GM21576 (cell line): ENCODE data around the gene CBX8.
"Not testable (repeated sequence)": the region's sequence is repeated elsewhere in the genome, so short reads cannot be mapped to it uniquely, and the experiment has no call there.

ENCODE experiments used
- ATAC-seq: cut with Tn5 transposase; IDR thresholded peaks from one replicate; pipeline ENCODE4 v1.9.1; 2021; ENCODE audit warnings: mild to moderate bottlenecking, moderate library complexity; ENCODE audit not compliant: unreplicated experiment

CBX8 gene

GRCh38 chr17:79757140-79757745, 39.6 kb downstream of the CBX8 start:
- ATAC-seq = no peak

- ATAC-seq = no peak
Observed at GRCh38 chr17:79755591-79755990, 41.3 kb downstream of the CBX8 start.

- not testable (repeated sequence) for ATAC-seq
Observed at GRCh38 chr17:79754903-79755302, 42.0 kb downstream of the CBX8 start.

GRCh38 chr17:79754370-79754769, 42.5 kb downstream of the CBX8 start:
- no peak for ATAC-seq

DNA sequence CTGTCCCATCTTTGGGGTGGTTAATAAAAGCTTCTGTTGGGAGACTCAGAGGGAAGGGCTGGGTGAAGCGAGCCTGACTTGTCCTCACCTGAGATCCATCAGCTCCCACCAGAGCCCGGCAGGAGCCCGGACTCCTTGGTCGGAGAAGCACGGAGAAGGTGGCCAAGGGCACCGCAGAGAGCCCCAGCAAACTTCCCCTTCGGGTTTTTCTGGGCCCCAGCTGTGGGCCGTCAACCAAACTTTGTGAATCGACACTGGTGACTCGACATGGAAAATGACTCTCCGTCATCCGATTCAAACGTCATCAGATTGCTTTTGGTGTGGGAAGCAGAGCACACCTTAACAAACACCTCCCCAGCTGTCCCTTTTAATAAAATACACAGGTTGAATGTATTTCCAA, 44.7 kb downstream of the CBX8 start:
- no peak for ATAC-seq

DNA sequence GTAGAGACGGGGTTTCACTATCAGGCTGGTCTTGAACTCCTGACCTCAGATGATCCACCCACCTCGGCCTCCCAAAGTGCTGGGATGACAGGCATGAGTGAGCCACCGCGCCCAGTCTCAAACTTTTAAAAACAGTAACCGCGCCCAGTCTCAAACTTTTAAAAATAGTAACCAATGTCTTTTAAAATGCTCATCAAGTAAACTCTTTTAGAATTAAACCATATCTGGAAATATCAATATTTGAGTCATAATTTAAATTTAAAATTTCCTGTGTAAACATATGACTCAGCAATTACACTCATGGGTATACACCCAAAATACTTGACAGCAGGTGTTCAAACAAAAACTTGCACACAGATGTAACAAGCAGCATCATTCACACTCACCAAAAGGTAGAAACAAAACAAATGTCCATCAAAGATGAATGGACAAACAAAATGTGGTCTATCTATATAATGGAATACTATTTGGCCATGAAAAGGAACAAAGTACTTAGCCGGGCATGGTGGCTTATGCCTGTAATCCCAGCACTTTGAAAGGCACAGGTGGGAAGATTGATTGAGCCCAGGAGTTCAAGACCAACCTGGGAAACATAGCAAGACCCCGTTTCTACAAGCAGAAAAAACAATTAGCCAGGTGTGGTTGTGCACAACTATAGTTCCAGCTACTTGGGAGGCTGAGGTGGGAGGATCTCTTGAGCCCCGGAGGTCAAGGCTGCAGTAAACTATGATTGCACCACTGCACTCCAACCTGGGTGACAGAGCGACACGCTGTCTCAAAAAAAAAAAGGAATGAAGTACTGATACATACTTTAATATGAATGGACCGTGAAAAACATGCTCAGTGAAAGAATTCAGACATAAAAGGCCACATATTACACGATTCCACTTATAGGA, 46.0 kb downstream of the CBX8 start:
- no peak for ATAC-seq

DNA sequence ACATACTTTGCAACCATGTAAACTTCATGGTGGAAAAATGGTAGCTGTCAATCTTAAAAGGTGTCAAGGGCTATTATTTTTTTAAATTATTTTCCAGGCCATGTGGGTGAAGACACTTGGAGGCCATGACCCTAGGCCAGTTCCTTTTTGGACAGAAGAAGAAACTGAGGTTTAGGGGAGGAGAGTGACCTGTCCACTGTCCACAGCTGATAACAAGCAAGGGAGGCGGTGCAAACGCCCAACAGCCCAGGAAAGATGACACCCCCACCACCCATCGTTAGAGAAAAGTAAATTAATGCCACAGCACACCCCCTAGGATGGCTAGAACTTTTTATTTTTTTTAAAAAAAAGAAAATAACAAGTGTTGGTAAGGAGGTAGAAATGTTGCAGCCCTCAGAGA, 46.9 kb downstream of the CBX8 start:
- ATAC-seq = no peak

DNA sequence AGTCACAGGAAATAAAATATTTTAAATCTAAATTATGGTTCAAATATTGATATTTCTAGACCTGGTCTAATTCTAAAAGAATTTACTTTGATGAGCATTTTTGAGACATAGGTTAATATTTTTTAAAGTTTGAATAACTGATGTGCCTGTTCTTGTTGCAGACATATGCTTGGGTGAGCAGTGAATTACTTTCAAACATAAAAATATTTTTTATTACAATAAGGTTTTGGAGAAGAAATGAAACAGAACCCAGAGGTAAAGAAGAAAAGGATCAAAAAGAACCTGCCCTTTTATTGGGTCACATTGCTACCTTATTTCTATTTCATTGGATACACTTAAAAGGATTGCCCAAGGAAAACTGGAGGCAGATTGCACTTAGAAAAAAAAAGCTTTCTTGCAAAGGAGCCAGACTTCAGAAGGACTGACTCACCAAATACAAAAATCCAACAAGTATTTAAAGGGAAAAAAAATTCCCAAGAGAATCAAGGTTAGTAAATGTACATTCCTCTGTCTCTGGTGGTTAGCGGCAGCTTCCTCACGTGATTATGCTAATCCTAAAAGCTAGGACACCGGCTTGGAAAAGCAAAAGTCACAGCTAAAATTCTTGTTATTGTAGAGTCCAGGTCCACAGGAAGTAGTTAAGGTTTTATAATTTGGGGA, 47.6 kb downstream of the CBX8 start:
- ATAC-seq = no peak

DNA sequence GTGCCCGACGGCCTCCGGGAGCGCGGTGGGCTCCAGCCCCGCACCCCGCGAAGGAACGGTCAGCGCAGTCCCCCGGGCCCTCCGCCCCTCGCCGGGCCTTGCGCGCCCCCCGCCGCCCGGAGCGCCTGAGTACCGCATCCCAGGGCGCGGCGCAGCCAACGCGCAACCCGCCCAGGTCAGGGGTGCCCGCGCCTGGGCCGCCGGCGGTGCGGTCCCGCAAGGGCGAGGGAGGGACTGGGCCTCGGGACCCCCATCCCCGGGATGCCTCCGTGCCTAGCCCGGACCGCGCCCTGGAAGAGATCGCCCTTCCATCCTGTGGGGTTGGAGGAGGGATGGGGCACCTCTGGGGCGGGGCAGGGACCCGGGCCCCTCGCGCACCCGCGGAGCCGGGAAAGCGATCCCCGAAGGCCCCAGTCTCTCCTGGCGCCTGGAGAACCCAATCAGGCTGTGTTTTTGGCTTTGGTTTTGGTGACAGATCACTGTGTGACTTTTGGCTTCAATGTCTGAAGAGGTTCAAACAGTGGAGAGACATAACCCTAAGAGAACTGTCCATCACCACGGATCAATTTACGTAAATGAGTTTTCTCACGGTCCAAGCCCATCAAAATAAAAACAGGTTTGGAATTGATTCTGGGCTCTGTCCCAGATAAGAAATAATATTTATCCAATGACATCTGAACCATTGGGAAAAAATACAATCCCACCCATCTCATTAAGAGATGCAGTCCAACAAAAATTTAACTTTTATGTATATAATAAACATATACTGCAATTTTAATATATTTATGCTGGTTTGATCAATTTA, 48.4 kb downstream of the CBX8 start:
- no peak for ATAC-seq

DNA sequence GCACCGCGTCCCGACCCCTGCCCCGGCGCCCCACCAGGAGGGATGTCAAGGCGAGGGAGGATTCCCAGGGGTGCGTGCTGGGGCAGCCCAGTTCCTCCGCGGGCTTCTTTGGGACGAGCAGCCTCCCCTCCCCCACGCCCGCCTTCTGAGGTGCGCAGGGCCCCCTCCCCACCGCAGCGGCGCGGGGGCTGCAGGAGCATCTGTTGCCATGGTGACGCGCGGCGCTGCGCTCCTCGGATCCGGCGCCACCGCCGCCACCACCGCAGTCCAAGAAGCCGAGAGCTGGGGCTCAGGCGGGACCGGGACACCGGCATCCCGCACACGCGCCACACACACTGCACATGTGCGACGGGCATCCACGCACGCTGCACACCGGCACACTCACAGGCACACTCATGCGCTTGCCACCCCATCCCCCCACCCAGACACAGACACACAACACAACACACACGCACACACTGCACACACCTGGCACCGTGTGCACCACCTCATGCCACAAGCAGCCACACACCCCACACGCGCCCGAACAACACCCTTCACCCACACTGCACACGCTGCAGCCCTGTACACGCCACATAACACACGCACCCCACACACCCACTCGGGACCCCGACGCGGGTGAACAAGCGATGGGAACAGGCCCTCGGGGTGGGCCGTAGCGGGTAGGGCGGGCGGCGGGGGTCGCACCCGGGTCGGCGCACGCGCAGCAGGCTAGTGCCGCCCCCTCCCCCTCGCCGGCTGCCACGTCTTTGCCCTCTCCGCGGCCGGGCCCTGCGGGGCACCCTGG, 49.2 kb downstream of the CBX8 start:
- ATAC-seq = no peak

DNA sequence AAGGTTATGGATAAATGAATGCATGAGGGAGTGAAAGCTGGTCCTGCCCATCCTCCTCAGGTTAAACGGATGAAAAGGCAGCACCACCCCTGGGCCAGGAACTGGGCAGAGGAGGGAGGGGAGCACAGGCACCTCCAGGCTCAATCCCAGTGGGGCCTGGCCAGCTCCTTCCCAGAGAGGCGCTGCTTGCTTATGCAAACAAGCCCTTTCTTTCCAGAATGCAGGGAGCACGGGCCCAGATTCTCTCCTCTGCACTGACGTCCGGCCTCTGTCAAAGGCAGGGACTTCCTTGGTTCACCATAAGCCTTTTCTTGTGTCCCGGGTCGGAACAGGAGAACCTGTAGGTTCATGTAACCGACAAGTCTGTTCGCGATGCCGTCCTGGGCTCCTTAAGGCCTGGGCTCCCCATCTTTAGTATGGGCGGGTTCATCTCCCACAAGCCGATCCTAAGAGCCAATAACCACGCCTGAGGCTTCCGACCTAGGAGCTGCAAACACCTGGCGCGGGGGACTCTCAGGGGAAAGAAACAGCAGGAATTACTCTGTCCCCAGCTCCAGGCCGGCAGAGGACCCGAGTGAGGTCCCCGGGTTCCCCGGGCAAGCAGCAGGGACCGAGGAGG, 49.9 kb downstream of the CBX8 start:
- ATAC-seq = no peak

GRCh38 chr17:79745641-79746105, 51.2 kb downstream of the CBX8 start:
- ATAC-seq = no peak

DNA sequence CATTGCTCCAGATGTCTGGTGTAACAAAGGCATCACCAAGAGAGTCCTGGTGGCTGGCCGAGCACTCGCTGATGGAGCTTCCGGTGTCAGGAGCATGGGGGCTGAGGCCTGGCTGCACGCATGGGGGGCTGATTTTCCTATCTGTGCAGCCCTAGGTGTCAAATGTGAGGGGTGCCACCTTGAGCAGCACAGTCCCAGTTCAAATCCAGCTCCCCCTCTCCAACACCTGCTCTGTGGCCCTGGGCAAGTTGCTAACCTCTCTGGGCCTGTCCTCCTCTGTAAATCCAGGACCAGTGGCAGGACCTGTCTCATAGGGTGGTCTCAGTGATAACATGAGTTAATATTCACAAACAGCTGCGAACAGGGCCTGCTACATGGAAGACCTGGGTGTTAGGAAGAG, 53.3 kb downstream of the CBX8 start:
- ATAC-seq = no peak

- no peak for ATAC-seq
Observed at GRCh38 chr17:79742951-79743476, 53.9 kb downstream of the CBX8 start.

DNA sequence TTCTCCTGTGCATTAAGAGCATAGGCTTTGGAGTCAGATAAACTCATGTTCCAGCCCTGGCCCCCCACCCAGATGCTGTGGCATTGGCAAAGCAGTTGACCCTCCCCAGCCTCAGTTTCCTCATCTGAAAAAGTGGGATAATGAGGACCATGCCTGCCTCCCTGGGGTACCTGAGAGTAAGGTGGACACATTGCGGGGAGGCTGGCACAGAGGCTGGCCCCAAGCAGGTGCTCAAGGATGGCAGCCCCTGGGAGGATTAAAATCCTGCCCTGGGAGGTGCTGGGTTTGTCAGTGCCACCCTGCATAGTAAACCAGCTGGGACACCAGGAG, 54.3 kb downstream of the CBX8 start:
- ATAC-seq = no peak
